Activated T-helper 9 cell treated with anti-CD3 and anti-CD28 coated beads, Interleukin-2, amount 50 U/mL, for 16 hours (primary cell): ENCODE data around the gene ASRGL1.

Experiments used
- DNase-seq: peaks from one replicate; pipeline ENCODE4 v3.0.0-alpha.2; 2020; ENCODE audit warnings: low read depth

ASRGL1 gene

GRCh38 chr11:62416596-62416995, 79.3 kb downstream of the ASRGL1 start:
- no peak for DNase-seq

DNA sequence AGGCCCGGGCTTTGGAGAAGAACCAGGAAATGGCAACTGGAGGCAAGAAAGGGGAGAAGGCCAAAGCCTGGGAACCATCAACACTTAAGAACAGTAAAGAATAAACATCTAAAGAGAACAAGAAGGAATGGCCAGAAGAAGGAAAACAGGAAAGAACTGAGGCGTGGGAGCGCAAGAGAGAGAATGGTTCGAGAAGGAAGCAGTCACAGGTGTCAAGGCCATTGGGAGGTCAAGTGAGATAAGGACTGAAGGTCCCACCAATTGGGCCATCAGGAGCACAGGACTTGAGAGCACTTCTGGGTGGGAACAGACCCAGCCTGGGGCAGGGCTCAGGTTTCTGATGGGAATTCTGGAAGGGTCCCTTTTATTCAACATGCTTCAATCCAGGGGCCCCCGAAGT, 80.9 kb downstream of the ASRGL1 start:
- no peak for DNase-seq

GRCh38 chr11:62418733-62419132, 81.5 kb downstream of the ASRGL1 start, which contains the start of gene SCGB1A1:
Gene SCGB1A1, plus strand, starts transcription at chr11:62419033. Its CDS starts 63 bp downstream, at chr11:62419096.
- no peak for DNase-seq

DNA sequence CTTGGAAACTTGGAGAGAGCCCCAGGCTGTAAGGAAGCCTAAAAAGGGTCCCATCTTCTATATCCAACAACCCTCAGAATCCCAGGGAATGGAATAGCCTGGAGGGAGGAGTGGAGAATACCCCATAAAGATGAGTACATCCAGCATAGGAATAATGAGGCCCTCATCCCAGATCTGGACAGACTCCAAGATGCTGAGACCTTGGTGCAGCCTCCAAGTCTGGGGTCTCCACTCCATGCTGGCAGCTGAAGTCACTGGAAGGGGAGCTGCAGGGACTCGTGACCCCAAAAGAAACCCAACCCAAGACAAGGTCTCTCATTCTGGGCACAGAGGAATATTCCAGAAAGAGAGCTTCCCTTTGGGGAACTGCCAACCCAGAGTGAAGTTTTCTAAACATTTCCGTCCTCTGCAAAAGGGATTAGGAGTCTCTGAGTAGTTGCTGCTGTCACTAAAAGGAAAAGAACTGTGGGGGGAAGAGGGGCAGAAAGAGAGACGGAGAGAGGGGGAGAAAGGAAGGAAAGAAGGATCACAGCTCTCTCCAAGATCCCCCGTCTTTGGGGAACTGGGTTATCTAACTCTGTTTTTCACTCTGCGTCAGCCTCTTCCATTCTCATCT, 82.2 kb downstream of the ASRGL1 start:
- no peak for DNase-seq

- no peak for DNase-seq
Measured at GRCh38 chr11:62419943-62420342, 82.7 kb downstream of the ASRGL1 start.

GRCh38 chr11:62420882-62421281, 83.6 kb downstream of the ASRGL1 start:
- DNase-seq, result no peak

DNA sequence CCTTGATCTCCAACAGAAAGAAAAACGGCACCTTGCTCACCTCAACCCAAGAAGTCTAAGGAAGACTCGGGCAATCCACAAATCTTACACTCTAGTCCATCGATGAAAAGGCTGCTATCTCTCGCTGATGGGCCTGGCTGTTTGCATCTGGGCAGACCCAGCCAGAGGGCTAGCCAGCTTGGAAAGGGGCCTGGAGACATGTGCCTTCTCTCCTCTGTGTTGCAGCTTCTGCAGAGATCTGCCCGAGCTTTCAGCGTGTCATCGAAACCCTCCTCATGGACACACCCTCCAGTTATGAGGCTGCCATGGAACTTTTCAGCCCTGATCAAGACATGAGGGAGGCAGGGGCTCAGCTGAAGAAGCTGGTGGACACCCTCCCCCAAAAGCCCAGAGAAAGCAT, 84.7 kb downstream of the ASRGL1 start:
- no peak for DNase-seq

GRCh38 chr11:62423012-62423411, 85.8 kb downstream of the ASRGL1 start:
- no peak for DNase-seq

- no peak for DNase-seq
Measured at GRCh38 chr11:62427630-62428233, 90.5 kb downstream of the ASRGL1 start.

DNA sequence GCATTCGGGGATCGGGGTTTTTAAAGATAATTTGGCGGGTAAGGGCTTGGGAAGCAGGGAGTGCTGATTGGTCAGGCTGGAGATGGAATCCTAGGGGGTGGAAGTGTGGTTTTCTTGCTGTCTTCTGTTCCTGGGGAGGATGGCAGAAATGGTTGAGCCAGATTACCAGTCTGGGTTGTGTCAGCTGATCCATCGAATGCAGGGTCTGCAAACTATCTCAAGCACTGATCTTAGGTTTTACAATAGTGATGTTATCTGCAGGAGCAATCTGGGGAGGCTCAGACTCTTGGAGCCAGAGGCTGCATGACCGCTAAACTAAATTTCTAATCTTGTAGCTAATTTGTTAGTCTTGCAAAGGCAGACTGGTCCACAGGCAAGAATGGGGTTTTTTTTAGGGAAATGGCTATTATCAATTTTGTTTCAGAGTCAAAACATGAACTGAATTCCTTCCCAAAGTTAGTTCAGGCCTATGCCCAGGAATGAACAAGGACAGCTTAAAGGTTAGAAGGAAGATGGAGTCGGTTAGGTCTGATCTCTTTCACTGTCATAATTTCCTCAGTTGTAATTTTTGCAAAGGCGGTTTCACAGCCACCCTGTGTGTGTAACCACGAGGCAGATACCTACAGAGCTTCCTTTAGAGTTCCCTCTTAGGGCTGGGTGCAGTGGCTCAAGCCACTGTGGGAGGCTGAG, 91.8 kb downstream of the ASRGL1 start:
- no peak for DNase-seq

- DNase-seq, result no peak
Measured at GRCh38 chr11:62430425-62430824, 93.2 kb downstream of the ASRGL1 start.

GRCh38 chr11:62431171-62431901, 94.1 kb downstream of the ASRGL1 start:
- DNase-seq, result no peak

DNA sequence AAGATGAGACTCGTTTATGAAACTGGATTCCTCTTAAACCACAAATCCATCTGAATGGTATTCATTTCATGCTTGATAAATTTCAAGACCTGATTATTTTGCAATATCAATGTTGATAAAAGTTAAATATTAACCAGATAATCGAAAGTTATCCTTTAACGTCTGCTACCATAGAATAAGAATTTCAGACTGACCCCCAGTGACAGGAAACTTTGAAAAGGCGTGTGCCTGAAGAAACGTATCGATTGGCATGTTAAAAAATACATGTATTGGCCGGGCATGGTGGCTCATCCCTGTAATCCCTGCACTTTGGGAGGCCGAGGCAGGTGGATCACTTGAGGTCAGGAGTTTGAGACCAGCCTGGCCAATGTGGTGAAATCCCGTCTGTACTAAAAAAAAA, 95.4 kb downstream of the ASRGL1 start:
- DNase-seq, result no peak

GRCh38 chr11:62433141-62433903, 96.1 kb downstream of the ASRGL1 start:
- no peak for DNase-seq

DNA sequence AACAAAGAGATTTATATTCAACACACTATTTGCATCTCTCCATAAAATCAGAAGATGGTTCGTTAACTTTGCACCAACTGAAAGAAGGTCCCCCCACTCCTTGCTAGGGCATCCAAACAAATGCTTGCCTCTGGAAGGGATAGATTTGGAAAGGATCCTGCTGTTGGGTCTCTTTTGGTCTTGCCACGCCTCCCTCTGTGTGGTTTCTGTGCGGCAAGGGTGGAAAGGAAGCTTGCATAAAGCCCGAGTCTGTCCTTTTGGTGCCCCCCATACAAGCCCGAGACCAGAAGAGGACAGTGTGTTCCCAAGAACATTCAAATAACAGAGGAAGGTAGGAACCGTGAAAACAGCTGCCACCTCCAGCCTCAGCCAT, 96.6 kb downstream of the ASRGL1 start:
- DNase-seq, result no peak

DNA sequence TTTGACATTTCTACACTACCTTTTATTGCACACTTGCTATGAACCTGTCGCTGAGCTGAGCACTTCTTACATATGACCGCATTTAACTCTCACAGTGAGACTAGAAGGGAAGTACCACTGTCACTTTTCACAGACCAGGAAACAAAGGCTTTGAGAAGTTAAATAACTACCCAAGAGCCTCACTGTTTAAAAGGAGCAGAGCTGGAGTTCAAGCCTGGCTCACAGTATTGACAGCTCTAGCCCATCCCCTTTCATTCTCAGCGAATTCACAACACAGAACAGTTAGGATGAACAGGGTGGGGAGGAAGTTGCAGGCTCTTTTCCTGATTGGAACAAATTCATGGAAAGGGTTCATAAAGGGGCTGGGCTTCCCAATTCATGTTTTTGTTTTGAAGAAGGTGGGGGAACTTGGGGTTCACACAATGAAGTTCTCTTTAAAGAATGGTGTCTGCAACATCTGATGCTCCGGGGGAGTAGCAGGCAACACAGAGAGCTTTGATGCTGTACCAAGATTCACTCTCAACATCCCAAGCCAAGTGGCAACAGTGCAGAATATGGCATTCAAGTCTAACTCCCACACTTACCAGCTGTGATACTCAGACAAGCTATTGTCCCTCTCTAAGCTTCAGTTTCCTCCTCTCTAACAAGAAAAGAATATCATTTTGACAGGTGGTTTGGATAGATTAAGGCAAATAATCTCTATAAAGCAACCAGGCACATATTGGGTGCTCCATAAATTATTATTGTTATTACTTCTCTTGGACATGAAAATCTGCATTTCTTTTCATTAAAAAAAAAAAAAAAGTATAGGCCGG, 98.8 kb downstream of the ASRGL1 start:
- no peak for DNase-seq

DNA sequence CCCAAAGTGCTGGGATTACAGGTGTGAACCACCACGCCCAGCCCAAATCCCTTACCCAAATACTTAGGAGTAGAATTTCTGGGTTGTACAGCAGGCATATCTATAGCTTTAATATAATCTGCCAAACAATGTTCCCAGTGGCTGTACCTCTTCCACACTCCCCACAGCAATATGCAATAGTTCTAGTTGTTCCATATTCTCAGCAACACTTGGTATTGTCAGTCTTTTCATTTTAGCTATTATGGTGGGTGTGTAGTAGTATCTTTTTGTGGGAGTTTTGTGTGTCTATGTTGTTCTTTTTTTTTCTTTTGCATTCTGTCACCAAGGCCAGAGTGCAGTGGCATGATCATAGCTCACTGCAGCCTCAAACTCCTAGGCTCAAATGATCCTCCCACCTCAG, 100.4 kb downstream of the ASRGL1 start:
- no peak for DNase-seq

DNA sequence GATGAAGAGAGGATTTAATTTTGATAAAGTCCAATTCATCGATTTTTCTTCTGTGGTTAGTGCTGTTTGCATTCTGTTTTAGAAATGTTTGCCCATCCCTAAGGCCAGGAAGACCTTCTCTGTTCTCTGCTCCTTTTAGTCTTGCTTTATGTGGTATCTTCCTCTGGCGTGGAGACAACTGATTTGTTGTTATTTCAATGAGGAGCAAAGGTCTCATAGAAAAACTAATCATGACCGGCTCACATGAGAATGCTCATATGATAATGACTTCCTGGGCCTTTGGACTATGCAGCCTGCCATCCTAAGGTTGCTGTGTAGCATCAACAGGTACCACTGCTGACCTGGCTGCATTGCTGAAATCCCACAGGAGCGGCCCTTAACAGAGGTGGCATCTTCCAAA, 101.4 kb downstream of the ASRGL1 start:
- no peak for DNase-seq

GRCh38 chr11:62439785-62440602, 102.7 kb downstream of the ASRGL1 start:
- no peak for DNase-seq
